NT2/D1 (cell line): Measurements from ENCODE around the gene PAQR8.
A peak's percentile ranks its signal among the peaks of the same experiment; 100 is the strongest.

ENCODE experiments used
- DNase-seq: peaks from one replicate; pipeline ENCODE4 v3.0.0-alpha.2; 2011; ENCODE audit warnings: low read depth, low spot score
- H3K27me3 ChIP-seq: 2 replicates; pipeline ENCODE4 v1.6.0; 2011; ENCODE audit warnings: mild to moderate bottlenecking; ENCODE audit not compliant: insufficient read length, insufficient read depth
- H3K36me3 ChIP-seq: 2 replicates; pipeline ENCODE4 v1.6.1; 2011; ENCODE audit warnings: mild to moderate bottlenecking, low read length, mixed read lengths; ENCODE audit not compliant: insufficient read depth, insufficient read length
- H3K4me1 ChIP-seq: 2 replicates; pipeline ENCODE4 v1.5.1; 2011; ENCODE audit not compliant: insufficient read depth, insufficient read length
- H3K4me3 ChIP-seq: 2 replicates; pipeline ENCODE4 v1.5.1; 2011; ENCODE audit warnings: low read depth; ENCODE audit not compliant: insufficient read length
- H3K9ac ChIP-seq: 2 replicates; pipeline ENCODE4 v1.6.0; 2011; ENCODE audit warnings: low read depth; ENCODE audit not compliant: insufficient read length
- H3K9me3 ChIP-seq: 2 replicates; pipeline ENCODE4 v1.5.1; 2011; ENCODE audit warnings: mild to moderate bottlenecking, low read length; ENCODE audit not compliant: insufficient read depth
- SUZ12 ChIP-seq: IDR thresholded peaks from 2 replicates; pipeline ENCODE4 v1.6.1; 2011; ENCODE audit not compliant: insufficient read length, insufficient read depth; ENCODE audit errors: extremely low read depth
- YY1 ChIP-seq: IDR thresholded peaks from 2 replicates; pipeline ENCODE4 v1.6.1; 2011; ENCODE audit not compliant: insufficient read length, insufficient read depth
- ZNF274 ChIP-seq: IDR thresholded peaks from 2 replicates; pipeline ENCODE4 v1.6.1; 2011; ENCODE audit warnings: mild to moderate bottlenecking, low read depth, low read length

Gene PAQR8

GRCh38 chr6:52362443-52363227, 684 bp downstream of the PAQR8 start:
- H3K36me3 ChIP-seq = peaks cover 3% of the 10 kb centered on the region
- peak overlapping the region; percentile 69 for H3K4me3 ChIP-seq
- TF ChIP-seq SUZ12 = no peak
- no peak for TF ChIP-seq ZNF274
- TF ChIP-seq YY1 = no peak
- no peaks in the 10 kb centered on the region for H3K9me3 ChIP-seq
- H3K9ac ChIP-seq = peak overlapping the region; percentile 85
- DNase-seq = peak; percentile 22
- H3K27me3 ChIP-seq = peaks cover 35% of the 10 kb centered on the region
- H3K4me1 ChIP-seq = no peaks in the 10 kb centered on the region

- Histone ChIP-seq H3K4me1 (no peaks in the 10 kb centered on the region), H3K4me3 (peak overlapping the region; percentile 69), H3K9me3 (no peaks in the 10 kb centered on the region), H3K9ac (peak overlapping the region; percentile 85), H3K27me3 (peaks cover 35% of the 10 kb centered on the region), H3K36me3 (peaks cover 4% of the 10 kb centered on the region)
- no peak for TF ChIP-seq ZNF274
- TF ChIP-seq SUZ12 = no peak
- TF ChIP-seq YY1 = no peak
- no peak for DNase-seq
Observed at GRCh38 chr6:52363228-52363867, 1.4 kb downstream of the PAQR8 start.

GRCh38 chr6:52364480-52365166, 2.7 kb downstream of the PAQR8 start:
- Histone ChIP-seq H3K27me3 (peaks cover 35% of the 10 kb centered on the region), H3K4me3 (no peak overlapping the region), H3K4me1 (no peaks in the 10 kb centered on the region), H3K9ac (no peak overlapping the region), H3K36me3 (peaks cover 4% of the 10 kb centered on the region), H3K9me3 (no peaks in the 10 kb centered on the region)
- no peak for DNase-seq
- TF ChIP-seq SUZ12 (no peak), YY1 (no peak), ZNF274 (no peak)

GRCh38 chr6:52365317-52365716, 3.4 kb downstream of the PAQR8 start:
- Histone ChIP-seq H3K4me1 (no peaks in the 10 kb centered on the region), H3K27me3 (peaks cover 33% of the 10 kb centered on the region), H3K9ac (no peak overlapping the region), H3K4me3 (no peak overlapping the region), H3K9me3 (no peaks in the 10 kb centered on the region), H3K36me3 (peaks cover 4% of the 10 kb centered on the region)
- DNase-seq = no peak
- TF ChIP-seq YY1 (no peak), ZNF274 (no peak), SUZ12 (no peak)

- DNase-seq = no peak
- no peaks in the 10 kb centered on the region for H3K4me1 ChIP-seq
Observed at GRCh38 chr6:52365866-52366540, 4.1 kb downstream of the PAQR8 start.

GRCh38 chr6:52368002-52368401, 6.1 kb downstream of the PAQR8 start:
- peaks cover 4% of the 10 kb centered on the region for H3K36me3 ChIP-seq
- H3K4me1 ChIP-seq = no peaks in the 10 kb centered on the region
- H3K4me3 ChIP-seq = no peak overlapping the region
- DNase-seq = no peak
- H3K9ac ChIP-seq = no peak overlapping the region
- peaks cover 9% of the 10 kb centered on the region for H3K27me3 ChIP-seq
- H3K9me3 ChIP-seq = no peaks in the 10 kb centered on the region
- no peak for TF ChIP-seq YY1
- no peak for TF ChIP-seq ZNF274

More at GRCh38 chr6:52365866-52366540, 4.1 kb downstream of the PAQR8 start:
- H3K4me3 ChIP-seq = no peak overlapping the region
- peaks cover 26% of the 10 kb centered on the region for H3K27me3 ChIP-seq
- no peak overlapping the region for H3K9ac ChIP-seq
- no peaks in the 10 kb centered on the region for H3K9me3 ChIP-seq
- TF ChIP-seq YY1 = no peak
- H3K36me3 ChIP-seq = peaks cover 4% of the 10 kb centered on the region

- Histone ChIP-seq H3K4me3 (no peak overlapping the region), H3K4me1 (no peaks in the 10 kb centered on the region), H3K9ac (no peak overlapping the region), H3K36me3 (peaks cover 4% of the 10 kb centered on the region), H3K27me3 (no peaks in the 10 kb centered on the region), H3K9me3 (no peaks in the 10 kb centered on the region)
- no peak for DNase-seq
- TF ChIP-seq SUZ12 = no peak
- no peak for TF ChIP-seq YY1
- TF ChIP-seq ZNF274 = no peak
Observed at GRCh38 chr6:52369234-52369633, 7.3 kb downstream of the PAQR8 start.
